ENCODE results near the gene FRMD4A.

FRMD4A gene

DNA sequence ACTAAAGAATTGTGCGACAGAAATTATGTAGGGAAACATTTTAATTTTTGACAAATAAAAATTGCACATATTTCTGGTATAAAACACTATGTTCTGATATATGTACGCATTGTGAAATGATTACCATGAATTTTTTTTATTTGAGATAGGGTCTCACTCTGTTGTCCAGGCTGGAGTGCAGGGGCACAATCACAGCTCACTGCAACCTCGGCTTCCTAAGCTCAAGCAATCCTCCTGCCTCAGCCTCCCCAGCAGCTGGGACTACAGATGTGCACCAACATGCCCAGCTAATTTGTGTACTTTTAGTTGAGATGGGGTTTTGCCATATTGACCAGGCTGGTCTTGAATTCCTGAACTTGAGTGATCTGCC lies 149.2 kb downstream of the FRMD4A start:
- DNase-seq: no peak

DNA sequence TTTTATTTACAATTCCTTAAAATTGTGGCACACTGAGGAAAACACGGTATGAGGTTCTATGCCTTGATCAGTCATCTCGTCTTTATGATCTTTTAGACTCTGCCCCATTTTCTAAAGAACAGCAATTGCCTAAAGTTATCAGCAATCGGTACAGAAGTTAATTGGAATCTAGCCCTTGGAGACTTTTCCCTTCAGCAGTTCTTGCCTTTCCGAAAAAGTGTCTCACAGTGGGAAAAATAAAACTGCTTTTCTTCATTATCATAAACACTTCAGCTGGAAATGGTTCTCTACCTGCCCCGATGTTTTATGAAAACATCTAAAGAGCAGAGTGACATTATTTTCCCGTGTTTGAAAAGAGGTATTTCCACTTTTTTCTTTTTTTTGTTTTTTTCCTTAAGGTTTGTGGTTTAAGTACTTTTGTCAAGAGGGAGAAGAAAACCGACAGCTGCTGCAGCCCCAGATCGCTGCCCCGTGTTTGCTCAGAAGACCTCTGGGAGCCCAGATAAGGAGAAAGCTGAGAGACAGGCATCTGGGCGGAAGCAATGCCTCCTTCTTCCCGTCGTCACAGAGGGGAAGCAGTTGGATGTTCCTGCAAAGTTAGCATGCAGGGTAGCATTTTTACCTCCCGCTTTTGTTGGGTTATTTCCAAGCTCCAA lies 149.7 kb downstream of the FRMD4A start:
- no peak for DNase-seq

- no peak for DNase-seq
Measured at GRCh38 chr10:14179251-14179650, 151.5 kb downstream of the FRMD4A start.

- peak; percentile 25 for DNase-seq
Measured at GRCh38 chr10:14173706-14174594, 156.8 kb downstream of the FRMD4A start.

GRCh38 chr10:14173391-14173705 lies 157.4 kb downstream of the FRMD4A start:
- no peak for DNase-seq

GRCh38 chr10:14172336-14172950 lies 158.3 kb downstream of the FRMD4A start:
- DNase-seq: no peak

GRCh38 chr10:14171336-14171735 lies 159.4 kb downstream of the FRMD4A start:
- DNase-seq: no peak

DNA sequence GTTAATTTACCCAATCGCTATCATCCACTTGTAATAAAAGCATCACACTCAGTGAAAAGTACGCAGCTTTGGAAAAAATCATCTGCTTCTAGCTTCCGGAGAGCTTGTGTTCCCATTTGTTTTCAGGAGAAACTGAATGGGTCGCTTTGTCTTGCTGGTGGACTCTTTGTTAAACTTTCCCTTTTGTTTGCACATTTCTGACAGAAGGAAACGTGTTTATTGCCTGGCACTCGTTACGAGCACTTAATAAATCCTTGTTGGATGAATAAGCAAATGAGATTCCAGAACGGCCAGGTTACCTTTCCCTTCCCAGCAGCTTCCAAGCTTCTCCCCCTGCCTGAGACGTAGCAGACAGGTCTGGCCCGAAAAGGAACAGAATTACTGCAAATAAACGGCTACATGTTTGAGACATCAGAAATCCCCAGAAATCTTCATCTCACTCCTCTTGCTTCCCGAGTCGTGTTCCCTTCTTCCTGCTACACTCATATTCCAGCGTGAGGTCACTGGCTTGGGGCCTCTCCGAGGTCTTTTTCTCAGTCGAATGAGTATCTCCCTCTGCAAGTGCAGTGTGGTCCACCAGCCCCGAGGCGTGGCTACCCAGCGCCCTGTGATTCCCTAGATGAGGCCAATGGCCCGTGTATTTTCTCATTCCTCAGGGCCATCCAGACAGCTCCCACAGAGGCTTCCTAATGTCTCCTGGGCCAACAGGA lies 167.2 kb downstream of the FRMD4A start:
- no peak for DNase-seq

- DNase-seq: no peak
Measured at GRCh38 chr10:14162629-14163344, 167.9 kb downstream of the FRMD4A start.

- DNase-seq: no peak
Measured at GRCh38 chr10:14162061-14162460, 168.7 kb downstream of the FRMD4A start.

DNA sequence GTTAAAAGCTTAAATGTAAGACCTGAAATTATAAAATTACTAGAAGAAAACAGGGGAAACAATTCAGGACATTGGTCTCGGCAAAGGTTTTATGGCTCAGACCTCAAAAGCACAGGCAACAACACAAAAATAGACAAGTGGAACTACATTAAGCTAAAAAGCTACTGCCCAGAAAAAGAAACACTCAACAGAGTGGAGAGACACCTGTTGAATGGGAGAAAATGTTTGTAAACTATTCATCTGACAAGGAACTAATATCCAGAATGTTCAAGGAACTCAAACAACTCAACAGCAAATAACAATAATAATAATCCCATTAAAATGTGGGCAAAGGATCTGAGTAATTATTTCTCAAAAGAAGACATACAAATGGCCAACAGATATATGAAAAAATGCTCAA lies 170.4 kb downstream of the FRMD4A start:
- DNase-seq: no peak

DNA sequence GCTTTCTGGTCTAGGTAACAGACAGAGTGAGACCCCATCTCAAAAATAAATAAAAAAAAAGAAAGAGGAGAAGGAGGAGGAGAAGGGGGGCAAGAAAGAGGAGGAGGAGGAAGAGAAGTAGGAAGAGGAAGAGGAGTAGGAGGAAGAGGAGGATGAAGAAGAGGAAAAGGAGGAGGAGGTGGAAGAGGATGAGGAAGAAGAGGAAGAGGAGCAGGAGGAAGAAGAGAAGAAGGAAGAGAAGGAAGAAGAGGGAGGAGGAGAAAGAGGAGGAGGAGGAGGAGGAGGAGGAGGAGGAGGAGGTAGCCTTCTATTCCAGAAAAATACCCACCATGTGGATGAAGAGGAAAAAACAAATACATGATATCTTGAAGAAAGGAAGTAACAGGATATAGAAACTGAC lies 172.1 kb downstream of the FRMD4A start:
- DNase-seq: no peak

DNA sequence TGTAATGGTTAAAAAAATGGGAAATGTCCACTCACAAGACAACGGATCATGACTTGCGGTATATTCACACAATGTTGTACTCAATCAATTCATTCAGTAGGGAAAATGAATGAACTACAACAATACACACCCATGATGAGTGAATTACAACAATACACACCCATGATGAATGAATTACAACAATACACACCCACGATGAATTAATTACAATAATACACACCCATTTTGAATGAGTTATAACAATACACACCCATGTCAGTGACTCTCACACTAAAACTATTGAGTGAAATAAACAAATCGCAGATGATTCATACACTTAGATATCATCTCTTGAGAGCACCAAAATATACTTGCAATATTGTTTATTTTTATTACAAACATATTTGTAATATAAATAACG lies 174.6 kb downstream of the FRMD4A start:
- DNase-seq: no peak

DNA sequence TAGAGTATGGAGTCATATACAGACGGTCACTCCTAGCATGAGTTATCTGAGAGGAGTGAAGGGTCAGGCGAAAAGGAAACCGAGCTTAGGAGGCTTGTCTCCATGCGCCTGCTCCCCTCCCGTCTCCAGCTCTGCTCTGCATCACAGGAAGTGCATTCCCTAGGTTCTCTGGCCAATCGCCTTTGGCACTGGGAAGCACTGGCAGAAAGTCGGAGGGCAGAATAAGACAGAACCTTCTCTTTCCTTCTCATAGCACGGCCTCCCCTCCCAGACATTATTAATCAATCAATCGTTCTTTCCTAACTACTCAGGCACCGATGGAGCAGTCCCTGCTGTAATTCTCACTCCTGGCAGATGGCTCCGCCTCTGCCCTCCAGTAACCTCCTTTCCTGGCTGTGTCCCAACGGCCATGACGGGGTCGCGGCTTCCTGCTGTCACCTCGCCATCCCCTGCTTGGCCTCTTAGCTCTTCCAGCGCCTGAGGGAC lies 177.1 kb downstream of the FRMD4A start:
- DNase-seq: no peak

- no peak for DNase-seq
Measured at GRCh38 chr10:14151571-14151970, 179.2 kb downstream of the FRMD4A start.

GRCh38 chr10:14150526-14150925 lies 180.2 kb downstream of the FRMD4A start:
- no peak for DNase-seq

GRCh38 chr10:14146501-14146900 lies 184.2 kb downstream of the FRMD4A start:
- DNase-seq: no peak

GRCh38 chr10:14146025-14146424 lies 184.7 kb downstream of the FRMD4A start:
- DNase-seq: no peak

DNA sequence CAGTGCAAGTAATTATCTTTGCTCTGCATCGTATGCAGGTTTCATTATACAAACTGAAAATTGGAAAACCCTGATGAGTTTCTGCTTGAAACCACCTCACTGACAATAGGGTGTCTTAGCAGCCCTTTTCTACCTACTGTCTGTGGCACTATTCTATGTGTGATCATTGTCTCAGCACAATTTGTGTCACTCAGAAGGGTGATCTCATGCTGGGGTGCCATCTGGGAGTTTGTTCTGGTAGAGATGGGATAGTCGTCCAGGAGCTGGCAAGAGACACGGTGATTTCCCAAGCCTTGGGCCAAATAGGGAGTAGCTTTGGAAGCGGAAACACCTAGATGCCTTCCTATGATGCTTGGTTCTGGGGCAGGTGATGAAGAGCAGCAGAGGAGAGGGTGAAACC lies 186.3 kb downstream of the FRMD4A start:
- no peak for DNase-seq

- DNase-seq: no peak
Measured at GRCh38 chr10:14142606-14143250, 188.0 kb downstream of the FRMD4A start.

- no peak for DNase-seq
Measured at GRCh38 chr10:14141283-14141682, 189.4 kb downstream of the FRMD4A start.

- no peak for DNase-seq
Measured at GRCh38 chr10:14137391-14137790, 193.3 kb downstream of the FRMD4A start.
